OCI-LY7 (cell line): ENCODE results near the gene ARID5B.

Source experiments
- CTCF ChIP-seq: fragments of 200-600 bp; sonication (generic); conservative IDR thresholded peaks from 2 replicates; pipeline ENCODE4 v1.5.1; 2014; ENCODE audit warnings: mild to moderate bottlenecking, antibody characterized with exemption, low read length, moderate library complexity, mixed read lengths
- EZH2phosphoT487 ChIP-seq: fragments of 200-600 bp; sonication (generic); IDR thresholded peaks from 2 replicates; pipeline ENCODE4 v1.6.1; 2018; ENCODE audit warnings: low read depth, borderline replicate concordance, mild to moderate bottlenecking, mixed run types, antibody characterized with exemption, low read length, moderate library complexity, mixed read lengths

GRCh38 chr10:62025134-62025794 lies 123.8 kb downstream of the ARID5B start:
- TF ChIP-seq CTCF (no peak), EZH2phosphoT487 (no peak)
